Aorta (tissue), 5 donors: ENCODE data around the gene LTA. TPM values are rescaled to one million over a fixed set of nuclear protein-coding genes. Genes with fewer than 3 reads are reported as not detected.

Source experiments
- ATAC-seq: fragments of 200-7000 bp; cut with Tn5 transposase; one replicate; pipeline ENCODE4 v1.9.1; 2022; ENCODE audit warnings: moderate library complexity; ENCODE audit not compliant: low FRiP score
- DNase-seq, 2 donors: peaks; one replicate each; pipeline ENCODE4 v3.0.0-alpha.2; 2020
- H3K27ac ChIP-seq, 2 donors: one replicate each; pipeline ENCODE4 v1.5.1; 2013; ENCODE audit warnings: low read length in 2 of 2, mild to moderate bottlenecking in 2 of 2, moderate library complexity in 2 of 2, control low read depth in 1 of 2, inconsistent platforms in 1 of 2, low read depth in 1 of 2
- H3K27me3 ChIP-seq, 2 donors: one replicate each; pipeline ENCODE4 v1.6.1; 2013; ENCODE audit warnings: control low read depth in 1 of 2, low read length in 1 of 2, mild to moderate bottlenecking in 1 of 2, moderate library complexity in 1 of 2; ENCODE audit not compliant: insufficient read depth in 2 of 2, control insufficient read depth in 1 of 2
- H3K36me3 ChIP-seq, 2 donors: one replicate each; pipeline ENCODE4 v1.6.1; 2013; ENCODE audit warnings: control low read depth in 1 of 2, low read length in 1 of 2, mild to moderate bottlenecking in 1 of 2; ENCODE audit not compliant: insufficient read depth in 2 of 2, control insufficient read depth in 1 of 2
- H3K4me1 ChIP-seq, 2 donors: one replicate each; pipeline ENCODE4 v1.6.1; 2013; ENCODE audit warnings: low read length in 2 of 2, control low read depth in 1 of 2, mild to moderate bottlenecking in 1 of 2, moderate library complexity in 1 of 2; ENCODE audit not compliant: insufficient read depth in 2 of 2, control insufficient read depth in 1 of 2
- H3K4me3 ChIP-seq, 2 donors: one replicate each; pipeline ENCODE4 v1.5.1; 2013; ENCODE audit warnings: low read length in 2 of 2, control low read depth in 1 of 2, mild to moderate bottlenecking in 1 of 2
- H3K9me3 ChIP-seq: one replicate; pipeline ENCODE4 v1.6.1; 2013; ENCODE audit warnings: mild to moderate bottlenecking, low read length; ENCODE audit not compliant: control insufficient read depth
- WGBS, 2 donors: extraction: QIAGEN DNeasy Blood & Tissue Kit; methylation state at CpG; one replicate each; pipeline ENCODE4 v1.1.7; 2013; 5-methylcytosine and 5-hydroxymethylcytosine counted together
- intact Hi-C, 2 donors: fragments of 100-400 bp; cut with DNase I; formaldehyde crosslinking; loops; one replicate each; pipeline versions ENCODE4 v1.14.2 to v1.15.0; 2022
- polyA plus RNA-seq, 2 donors: library from polyadenylated mRNA; stranded (reverse); fragments of 200-250 nt; gene quantifications; one replicate each; pipeline ENCODE4 v1.2.3, GENCODE V29; 2013
- total RNA-seq, 2 donors: library from RNA; stranded (reverse); fragmentation: NEBNext Ultra II Directional; extraction: Animal tissue kit (Norgen Biotek cat#: 25700); gene quantifications; one replicate each; pipeline ENCODE4 v1.2.1, GENCODE V29; 2021
- donor health status: healthy with polysubstance abuse.
- donor health status: Bipolar disorder and iron deficiency.
- donor health status: DM: no; HTN: no; CAD: no.
- donor health status: DM: no; HTN: no; CAD: no.
- donor health status: DM: yes; HTN: yes; CAD: no.

LTA gene
- total and polyA plus RNA-seq, 4 donors = 0.18 TPM; not detected in 3

DNA sequence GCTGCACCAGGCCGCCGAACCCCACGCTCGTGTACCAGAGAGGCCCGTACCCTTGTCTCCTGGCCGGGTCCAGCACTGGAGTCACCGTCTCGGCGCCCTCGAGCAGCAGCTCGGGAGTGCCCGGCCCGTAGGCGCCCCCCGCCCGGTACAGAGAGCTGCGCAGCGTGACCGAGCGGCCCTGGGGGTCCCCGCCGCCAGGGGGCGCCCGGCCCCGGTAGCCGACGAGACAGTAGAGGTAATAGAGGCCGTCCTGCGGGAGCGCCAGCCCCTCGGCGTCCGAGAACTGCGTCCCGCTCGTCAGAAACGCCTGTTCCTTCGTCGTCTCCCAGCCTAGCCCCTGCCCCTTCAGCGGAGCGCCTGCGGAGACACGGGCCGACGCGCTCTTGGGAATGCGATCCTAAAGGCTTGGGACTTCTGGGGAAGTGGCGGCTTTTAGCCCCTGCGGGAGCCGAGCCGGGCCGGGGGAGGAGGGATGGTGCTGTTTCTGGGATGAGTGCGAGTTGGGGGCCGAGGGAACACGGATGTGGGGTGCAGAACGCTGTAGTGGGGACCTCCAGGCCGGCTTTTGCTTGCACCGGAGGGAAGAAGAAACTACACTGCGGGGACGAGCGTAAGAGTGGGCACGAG, 8.8 kb downstream of the LTA start:
- peak overlapping the region; percentile 20 to 32 for H3K4me3 ChIP-seq
- WGBS, 2 donors = 1% methylated on average over 62 of the region's 62 CpGs
- H3K9me3 ChIP-seq = no peaks in the 10 kb centered on the region
- ATAC-seq (peak; percentile 96), DNase-seq (peak; percentile 92 to 97)
- intact Hi-C loops = loop anchor here (2.0 kb wide), 2 partner anchors 18 to 34 kb away; partner anchors contain the start of genes ATP6V1G2 (in 2 of the 2) and NFKBIL1 (in 2 of the 2)
- peak overlapping the region in 1 of 2 donors; percentile 7 for H3K27ac ChIP-seq
- no peaks in the 10 kb centered on the region for H3K27me3 ChIP-seq
- no peaks in the 10 kb centered on the region for H3K36me3 ChIP-seq
- H3K4me1 ChIP-seq = no peaks in the 10 kb centered on the region

DNA sequence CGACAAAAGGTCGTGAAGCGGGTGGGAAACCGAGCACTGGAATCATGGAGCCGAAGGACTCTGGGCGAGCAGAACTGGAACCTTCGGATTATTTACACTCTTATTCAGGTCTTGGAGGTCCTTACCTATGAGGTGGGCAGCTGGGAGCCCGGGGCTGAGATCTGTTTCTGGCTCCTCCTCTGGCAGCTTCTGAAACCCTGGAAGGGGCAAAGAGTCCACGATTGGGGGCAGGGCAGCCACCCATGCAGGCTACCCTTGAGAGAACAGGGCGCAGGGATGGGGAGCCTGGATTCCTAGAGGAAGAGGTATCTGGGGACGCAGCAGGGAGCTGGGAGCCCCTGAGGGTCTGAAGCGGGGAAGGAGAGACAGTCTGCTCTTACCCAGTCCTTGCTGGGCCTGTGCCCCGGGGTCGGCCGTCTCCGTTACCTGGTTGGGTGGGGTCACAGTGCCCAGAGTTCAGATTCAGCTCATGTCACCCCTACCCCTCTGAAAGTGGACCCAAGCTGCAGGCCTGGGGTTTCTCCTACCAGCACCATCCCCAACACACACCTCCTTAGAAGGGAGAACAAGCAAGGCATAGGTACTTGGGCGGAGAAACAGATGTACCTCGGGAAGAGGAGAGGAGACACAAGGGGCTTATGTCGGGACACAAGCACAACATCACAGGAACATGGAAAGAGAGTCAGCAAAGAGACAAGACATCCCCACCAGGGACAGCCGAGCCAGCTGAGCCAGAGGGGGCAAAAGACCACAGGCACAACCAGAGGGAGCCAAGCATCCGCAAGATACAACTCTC, 9.5 kb downstream of the LTA start:
- no peaks in the 10 kb centered on the region for H3K9me3 ChIP-seq
- 28% methylated on average over 21 of the region's 21 CpGs for WGBS, 2 donors
- DNase-seq = peak in 1 of 2 donors; percentile 77
- intact Hi-C loops = loop anchor here (2.0 kb wide), 2 partner anchors 17 to 35 kb away; partner anchors contain the start of genes ATP6V1G2 (in 2 of the 2) and NFKBIL1 (in 2 of the 2)
- no peaks in the 10 kb centered on the region for H3K4me1 ChIP-seq
- H3K27ac ChIP-seq = peak overlapping the region in 1 of 2 donors; percentile 7
- H3K36me3 ChIP-seq = no peaks in the 10 kb centered on the region
- H3K4me3 ChIP-seq = peak overlapping the region; percentile 20 to 32
- H3K27me3 ChIP-seq = no peaks in the 10 kb centered on the region
- ATAC-seq = peak; percentile 4

DNA sequence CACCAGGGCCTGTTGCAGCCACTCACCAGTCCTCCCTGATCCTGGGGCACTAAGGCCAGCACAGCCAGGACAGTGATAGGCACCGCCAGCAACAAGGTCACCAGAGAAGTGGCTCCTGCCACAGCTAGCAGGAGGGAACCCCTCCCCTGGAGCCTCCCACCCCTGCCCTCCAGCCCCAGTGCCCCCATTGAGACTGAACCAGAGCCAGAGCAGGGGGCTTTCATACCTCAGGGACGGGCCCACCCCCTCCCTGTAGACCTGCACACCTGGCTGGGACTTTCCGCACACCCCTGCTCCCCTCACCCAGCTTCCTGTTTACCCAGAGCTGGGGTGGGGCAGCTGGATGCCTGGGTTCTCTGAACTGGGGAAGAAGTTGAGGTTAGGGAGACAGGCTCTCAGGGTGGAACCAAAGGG, 10.1 kb downstream of the LTA start, which contains the start of gene LTB:
TSS of gene LTB (minus strand) at position 195 of the 414 bp plus-strand sequence. CDS start at position 188, 7 bp downstream.
- Histone ChIP-seq H3K27me3 (no peaks in the 10 kb centered on the region), H3K9me3 (no peaks in the 10 kb centered on the region), H3K4me3 (peak within 1 kb of the TSS; percentile 20 to 32), H3K36me3 (no peaks in the 10 kb centered on the region), H3K4me1 (no peaks in the 10 kb centered on the region), H3K27ac (peak within 1 kb of the TSS in 1 of 2 donors; percentile 7)
- 81 to 86% methylated on average over 3 of the region's 3 CpGs for WGBS, 2 donors
- intact Hi-C loops = no loop called here
- ATAC-seq = no peak
- DNase-seq = no peak

DNA sequence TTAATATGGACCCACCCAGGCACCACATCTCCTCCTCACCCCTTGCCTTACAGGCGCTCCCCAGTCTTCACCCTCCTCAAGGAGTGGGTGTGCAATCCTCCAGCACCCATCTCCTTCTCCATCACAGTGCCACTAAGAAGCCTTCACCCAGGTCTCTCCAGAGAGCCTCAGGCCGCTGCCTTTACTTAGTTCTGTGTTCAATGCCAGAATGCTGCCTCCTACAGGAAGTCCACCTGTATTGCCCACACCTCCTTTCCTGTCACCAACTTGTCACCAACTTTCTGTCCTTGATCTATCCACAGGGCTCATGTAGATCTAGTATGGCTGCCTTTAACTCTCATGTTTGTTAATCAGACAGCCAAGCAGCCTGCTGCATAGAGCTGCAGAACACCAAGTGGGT, 13.4 kb downstream of the LTA start:
- ATAC-seq = no peak
- Histone ChIP-seq H3K36me3 (no peaks in the 10 kb centered on the region), H3K4me3 (no peak overlapping the region), H3K9me3 (no peaks in the 10 kb centered on the region), H3K4me1 (no peaks in the 10 kb centered on the region), H3K27ac (no peak overlapping the region), H3K27me3 (no peaks in the 10 kb centered on the region)
- 64 to 69% methylated on average over 2 of the region's 2 CpGs for WGBS, 2 donors
- intact Hi-C loops = no loop called here
- no peak for DNase-seq

DNA sequence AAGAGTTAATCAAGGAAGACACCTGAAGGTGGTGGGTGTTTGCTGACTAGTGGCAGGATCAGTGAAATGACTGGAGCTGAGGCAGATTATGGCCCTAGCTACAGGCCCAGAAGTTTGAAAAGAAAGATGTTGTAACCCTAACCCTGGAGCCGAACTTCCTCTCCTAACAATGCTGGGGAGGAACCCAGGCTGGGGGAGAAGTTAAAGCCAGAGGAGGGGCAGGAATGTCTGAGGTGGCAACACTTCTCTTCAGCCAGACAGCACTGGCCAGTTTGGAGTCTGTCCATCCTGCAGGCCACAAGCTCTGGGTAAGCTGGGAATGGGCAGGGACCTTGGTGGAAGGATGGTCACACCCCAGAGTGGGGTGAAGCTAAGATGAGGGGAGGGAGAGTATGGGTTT, 13.9 kb downstream of the LTA start, which contains the start of gene LST1:
TSS of gene LST1 (plus strand) at position 270 of the 400 bp plus-strand sequence. CDS start 1,023 bp downstream, outside the sequence.
- DNase-seq (no peak), ATAC-seq (no peak)
- Histone ChIP-seq H3K27me3 (no peaks in the 10 kb centered on the region), H3K4me1 (no peaks in the 10 kb centered on the region), H3K9me3 (no peaks in the 10 kb centered on the region), H3K27ac (no peak within 1 kb of the TSS), H3K36me3 (no peaks in the 10 kb centered on the region), H3K4me3 (no peak within 1 kb of the TSS)
- 67 to 76% methylated on average over 1 of the region's 1 CpG for WGBS, 2 donors
- intact Hi-C loops = no loop called here

DNA sequence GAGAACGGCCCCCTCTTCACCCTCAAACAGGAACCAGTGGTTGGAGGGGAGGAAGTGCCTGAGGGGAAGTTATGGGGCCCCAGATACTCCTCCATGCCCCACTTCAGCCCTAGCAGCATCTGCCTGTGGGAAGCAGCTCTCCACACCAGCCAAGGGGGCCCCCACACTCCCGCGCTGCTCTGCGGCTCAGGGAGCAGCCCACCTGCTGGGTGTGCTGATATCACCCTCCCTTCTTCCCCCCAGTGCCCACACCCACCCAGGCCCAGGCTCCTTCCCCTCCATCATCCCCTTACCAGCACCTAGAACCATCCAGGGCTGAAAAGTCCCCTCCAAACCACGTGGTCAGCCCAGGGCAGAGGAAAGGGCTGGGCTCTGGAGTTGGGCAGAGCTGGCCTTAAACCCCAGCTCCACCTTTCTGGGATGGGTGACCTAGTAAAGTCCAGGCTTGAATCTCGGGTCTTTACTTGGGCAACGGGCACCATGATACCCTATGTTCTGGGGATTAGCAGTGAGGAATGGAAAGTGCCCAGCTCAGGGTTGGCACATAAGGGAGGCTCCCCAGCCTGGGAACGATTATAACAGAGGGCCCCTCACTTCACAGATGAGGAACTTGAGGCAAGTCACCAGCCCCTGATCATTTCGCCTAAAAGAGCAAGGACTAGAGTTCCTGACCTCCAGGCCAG, 14.7 kb downstream of the LTA start:
- no peak overlapping the region for H3K27ac ChIP-seq
- ATAC-seq (peak; percentile 65), DNase-seq (no peak)
- H3K27me3 ChIP-seq = no peaks in the 10 kb centered on the region
- intact Hi-C loops = no loop called here
- no peaks in the 10 kb centered on the region for H3K9me3 ChIP-seq
- no peak overlapping the region for H3K4me3 ChIP-seq
- WGBS, 2 donors = 58 to 67% methylated on average over 9 of the region's 9 CpGs
- H3K36me3 ChIP-seq = no peaks in the 10 kb centered on the region
- no peaks in the 10 kb centered on the region for H3K4me1 ChIP-seq

DNA sequence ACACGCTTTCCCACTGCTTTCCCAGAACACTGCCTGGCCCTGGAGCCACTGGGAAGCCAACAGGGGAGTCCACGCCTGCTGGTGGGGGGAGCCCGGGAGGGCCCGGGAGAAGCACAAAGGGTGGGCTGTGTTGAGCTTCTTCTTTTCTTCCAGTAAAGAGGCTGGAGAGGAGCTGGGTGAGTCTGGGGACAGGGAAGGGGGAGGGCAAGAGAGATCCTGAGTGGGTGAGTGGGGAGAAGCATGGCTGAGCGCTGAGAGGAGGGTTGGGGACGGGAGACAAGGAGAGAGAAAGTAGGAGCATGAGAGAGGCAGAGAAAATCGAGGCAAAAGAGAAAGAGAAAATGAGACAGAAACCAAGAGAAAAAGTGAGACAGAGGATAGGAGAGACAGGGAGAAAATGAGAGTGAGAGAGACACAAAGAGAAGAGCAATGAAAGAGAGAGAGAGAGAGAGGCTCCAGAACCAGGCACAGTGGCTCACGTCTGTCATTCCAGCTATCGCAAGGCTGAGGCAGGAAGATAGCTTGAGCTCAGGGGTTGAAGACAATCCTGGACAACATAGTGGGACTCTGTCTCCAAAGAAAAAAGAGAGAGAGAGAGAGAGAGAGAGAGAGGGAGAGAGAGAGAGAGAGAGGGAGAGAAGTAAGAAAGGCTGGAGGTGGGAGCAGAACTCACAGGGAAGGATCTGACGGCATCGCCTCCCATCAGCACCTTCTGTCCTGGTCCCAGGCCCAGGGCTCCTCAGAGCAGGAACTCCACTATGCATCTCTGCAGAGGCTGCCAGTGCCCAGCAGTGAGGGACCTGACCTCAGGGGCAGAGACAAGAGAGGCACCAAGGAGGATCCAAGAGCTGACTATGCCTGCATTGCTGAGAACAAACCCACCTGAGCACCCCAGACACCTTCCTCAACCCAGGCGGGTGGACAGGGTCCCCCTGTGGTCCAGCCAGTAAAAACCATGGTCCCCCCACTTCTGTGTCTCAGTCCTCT, 16.0 kb downstream of the LTA start:
- H3K4me1 ChIP-seq = no peaks in the 10 kb centered on the region
- H3K27me3 ChIP-seq = no peaks in the 10 kb centered on the region
- DNase-seq (no peak), ATAC-seq (no peak)
- no peaks in the 10 kb centered on the region for H3K9me3 ChIP-seq
- intact Hi-C loops = no loop called here
- no peak overlapping the region for H3K4me3 ChIP-seq
- H3K36me3 ChIP-seq = no peaks in the 10 kb centered on the region
- H3K27ac ChIP-seq = no peak overlapping the region
- 60 to 64% methylated on average over 12 of the region's 12 CpGs for WGBS, 2 donors
